WTC11 (cell line): Measurements from ENCODE around the gene FBXW10B. TPM values are rescaled to one million over a fixed set of nuclear protein-coding genes. Genes with fewer than 3 reads are reported as not detected.
"Not testable (repeated sequence)": the region's sequence is repeated elsewhere in the genome, so short reads cannot be mapped to it uniquely, and the experiment has no call there.

Source experiments
- ATAC-seq: fragments of 200-7000 bp; cut with Tn5 transposase; 2 replicates; pipeline ENCODE4 v1.10.0; 2021; ENCODE audit warnings: mild to moderate bottlenecking, moderate library complexity
- CTCF ChIA-PET: fragments of 300-600 bp; sonication (Branson Sonifier 250); formaldehyde crosslinking; loops from one replicate; lab custom pipeline; 2021; ENCODE audit warnings: antibody characterized with exemption; lab: Charles Lee
- POLR2A ChIA-PET: fragments of 350-600 bp; sonication (Branson Sonifier 250); formaldehyde crosslinking; loops from one replicate; lab custom pipeline; 2021; ENCODE audit warnings: antibody characterized with exemption; lab: Charles Lee
- DNase-seq: peaks from one replicate; pipeline ENCODE4 v3.0.0; 2021; ENCODE audit warnings: low spot score
- H3K27ac Mint-ChIP-seq: 2 replicates; pipeline ENCODE4 v1.8.0; 2021; ENCODE audit warnings: mixed read lengths
- H3K27me3 Mint-ChIP-seq: 2 replicates; pipeline ENCODE4 v1.8.0; 2021; ENCODE audit warnings: low read depth, mild to moderate bottlenecking, moderate library complexity, mixed read lengths
- H3K36me3 Mint-ChIP-seq: 2 replicates; pipeline ENCODE4 v1.8.0; 2021; ENCODE audit warnings: mixed read lengths
- H3K4me1 Mint-ChIP-seq: 2 replicates; pipeline ENCODE4 v1.8.0; 2022; ENCODE audit warnings: mixed read lengths
- H3K4me3 Mint-ChIP-seq: 2 replicates; pipeline ENCODE4 v1.8.0; 2021; ENCODE audit warnings: mild to moderate bottlenecking, moderate library complexity, mixed read lengths
- H3K9me3 Mint-ChIP-seq: 2 replicates; pipeline ENCODE4 v1.8.0; 2021; ENCODE audit warnings: mixed read lengths
- CREM ChIP-seq: sonication (generic); formaldehyde crosslinking; IDR thresholded peaks from 2 replicates; pipeline ENCODE4 v1.8.1; 2022; ENCODE audit warnings: mild to moderate bottlenecking, missing genetic modification reagents, moderate library complexity
- ESRRA ChIP-seq: sonication (generic); formaldehyde crosslinking; IDR thresholded peaks from 2 replicates; pipeline ENCODE4 v1.8.1; 2022; ENCODE audit warnings: mild to moderate bottlenecking, missing genetic modification reagents, borderline replicate concordance
- ETV6 ChIP-seq: sonication (generic); formaldehyde crosslinking; IDR thresholded peaks from 2 replicates; pipeline ENCODE4 v1.8.1; 2022; ENCODE audit warnings: mild to moderate bottlenecking, missing genetic modification reagents
- GABPB1 ChIP-seq: sonication (generic); formaldehyde crosslinking; IDR thresholded peaks from 2 replicates; pipeline ENCODE4 v1.8.1; 2023; ENCODE audit warnings: mild to moderate bottlenecking, missing genetic modification reagents
- GTF2I ChIP-seq: fragments of 250-450 bp; sonication (Bioruptor Pico); conservative IDR thresholded peaks from 2 replicates; pipeline ENCODE4 v1.4.0; 2021; ENCODE audit warnings: mild to moderate bottlenecking
- JAZF1 ChIP-seq: fragments of 250-450 bp; sonication (Bioruptor Pico); IDR thresholded peaks from 2 replicates; pipeline ENCODE4 v1.9.0; 2021; ENCODE audit warnings: moderate library complexity, mild to moderate bottlenecking, inconsistent platforms
- JUN ChIP-seq: sonication (generic); formaldehyde crosslinking; IDR thresholded peaks from 2 replicates; pipeline ENCODE4 v1.8.0; 2023; ENCODE audit warnings: mild to moderate bottlenecking, missing genetic modification reagents
- MYBL2 ChIP-seq: sonication (generic); formaldehyde crosslinking; IDR thresholded peaks from 2 replicates; pipeline ENCODE4 v1.8.1; 2023; ENCODE audit warnings: mild to moderate bottlenecking, moderate library complexity, missing genetic modification reagents
- NFYB ChIP-seq: sonication (generic); formaldehyde crosslinking; conservative IDR thresholded peaks from 2 replicates; pipeline ENCODE4 v1.8.0; 2022; ENCODE audit warnings: low read depth, missing genetic modification reagents
- NR3C1 ChIP-seq: sonication (generic); formaldehyde crosslinking; conservative IDR thresholded peaks from 2 replicates; pipeline ENCODE4 v1.8.1; 2023; ENCODE audit warnings: low read depth, mild to moderate bottlenecking, missing genetic modification reagents
- SMAD3 ChIP-seq: sonication (generic); formaldehyde crosslinking; IDR thresholded peaks from 2 replicates; pipeline ENCODE4 v1.8.0; 2022; ENCODE audit warnings: missing genetic modification reagents, mild to moderate bottlenecking, borderline replicate concordance
- SOX15 ChIP-seq: fragments of 250-450 bp; sonication (Bioruptor Pico); IDR thresholded peaks from 2 replicates; pipeline ENCODE4 v1.9.0; 2021; ENCODE audit warnings: mild to moderate bottlenecking
- STAT6 ChIP-seq: sonication (generic); formaldehyde crosslinking; conservative IDR thresholded peaks from 2 replicates; pipeline ENCODE4 v1.8.1; 2023; ENCODE audit warnings: mild to moderate bottlenecking, low read depth, missing genetic modification reagents, moderate library complexity
- TEAD1 ChIP-seq: sonication (generic); formaldehyde crosslinking; IDR thresholded peaks from 2 replicates; pipeline ENCODE4 v1.8.0; 2022; ENCODE audit warnings: mild to moderate bottlenecking, missing genetic modification reagents
- TP53 ChIP-seq: sonication (generic); formaldehyde crosslinking; IDR thresholded peaks from 2 replicates; pipeline ENCODE4 v1.8.1; 2023; ENCODE audit warnings: mild to moderate bottlenecking, missing genetic modification reagents
- ZNF121 ChIP-seq: sonication (generic); formaldehyde crosslinking; IDR thresholded peaks from 2 replicates; pipeline ENCODE4 v1.8.0; 2023; ENCODE audit warnings: missing genetic modification reagents
- ZNF138 ChIP-seq: sonication (generic); formaldehyde crosslinking; conservative IDR thresholded peaks from 2 replicates; pipeline ENCODE4 v1.8.1; 2022; ENCODE audit warnings: mild to moderate bottlenecking, moderate library complexity, missing genetic modification reagents
- ZNF317 ChIP-seq: sonication (generic); formaldehyde crosslinking; IDR thresholded peaks from 2 replicates; pipeline ENCODE4 v1.8.1; 2023; ENCODE audit warnings: low read depth, mild to moderate bottlenecking, moderate library complexity, missing genetic modification reagents, borderline replicate concordance
- ZNF423 ChIP-seq: fragments of 250-450 bp; sonication (Bioruptor Pico); IDR thresholded peaks from 2 replicates; pipeline ENCODE4 v2.1.2; 2022; ENCODE audit warnings: mild to moderate bottlenecking, moderate library complexity
- ZNF671 ChIP-seq: fragments of 250-450 bp; sonication (Bioruptor Pico); IDR thresholded peaks from 2 replicates; pipeline ENCODE4 v1.8.0; 2021; ENCODE audit warnings: mild to moderate bottlenecking
- total RNA-seq: library from RNA; stranded (reverse); gene quantifications from 3 replicates; pipeline ENCODE4 v1.2.3, GENCODE V29; 2021
- TF ChIP-seq, protein P1 (sequence below): sonication (generic); formaldehyde crosslinking; IDR thresholded peaks from 2 replicates; pipeline ENCODE4 v1.8.1; 2023; ENCODE audit warnings: mild to moderate bottlenecking, missing genetic modification reagents, moderate library complexity

FBXW10B gene
- total RNA-seq, 1 experiment from 2014 or later: 0.33 TPM

- TF ChIP-seq JAZF1 (CRISPR knock-in tag): no peak
- TF ChIP-seq ETV6 (CRISPR knock-in tag): no peak
- TF ChIP-seq NR3C1 (CRISPR knock-in tag): no peak
- TF ChIP-seq ZNF121 (CRISPR knock-in tag): no peak
- TF ChIP-seq, protein P1, sequence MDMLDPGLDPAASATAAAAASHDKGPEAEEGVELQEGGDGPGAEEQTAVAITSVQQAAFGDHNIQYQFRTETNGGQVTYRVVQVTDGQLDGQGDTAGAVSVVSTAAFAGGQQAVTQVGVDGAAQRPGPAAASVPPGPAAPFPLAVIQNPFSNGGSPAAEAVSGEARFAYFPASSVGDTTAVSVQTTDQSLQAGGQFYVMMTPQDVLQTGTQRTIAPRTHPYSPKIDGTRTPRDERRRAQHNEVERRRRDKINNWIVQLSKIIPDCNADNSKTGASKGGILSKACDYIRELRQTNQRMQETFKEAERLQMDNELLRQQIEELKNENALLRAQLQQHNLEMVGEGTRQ (CRISPR knock-in tag): no peak
- TF ChIP-seq ZNF671 (CRISPR knock-in tag): no peak
- TF ChIP-seq STAT6 (CRISPR knock-in tag): no peak
- no peak for TF ChIP-seq GABPB1 (CRISPR knock-in tag)
- TF ChIP-seq ESRRA (CRISPR knock-in tag): no peak
- no peak for TF ChIP-seq ZNF317 (CRISPR knock-in tag)
These were observed 38.4 kb upstream of the FBXW10B start (continued) for GRCh38 chr17:15657868-15658267.

- H3K4me3 Mint-ChIP-seq: no peak overlapping the region
- H3K4me1 Mint-ChIP-seq: peaks cover 37% of the 10 kb centered on the region
- no peak for TF ChIP-seq TEAD1 (CRISPR knock-in tag)
- no peak for TF ChIP-seq MYBL2 (CRISPR knock-in tag)
- TF ChIP-seq SMAD3 (CRISPR knock-in tag): no peak
- no peak for TF ChIP-seq CREM (CRISPR knock-in tag)
- TF ChIP-seq JUN: no peak
- TF ChIP-seq NFYB (CRISPR knock-in tag): no peak
- no peak for TF ChIP-seq ZNF138 (CRISPR knock-in tag)
- ATAC-seq: no peak
- no peaks in the 10 kb centered on the region for H3K27me3 Mint-ChIP-seq
- CTCF ChIA-PET: no interaction called here
- H3K36me3 Mint-ChIP-seq: peaks cover 24% of the 10 kb centered on the region
- no peaks in the 10 kb centered on the region for H3K9me3 Mint-ChIP-seq
- no peak overlapping the region; the same call in 1 of the 2 replicates for H3K27ac Mint-ChIP-seq
- DNase-seq: no peak
- POLR2A ChIA-PET: no interaction called here
These were observed 35.5 kb upstream of the FBXW10B start for GRCh38 chr17:15654886-15655561.

DNA sequence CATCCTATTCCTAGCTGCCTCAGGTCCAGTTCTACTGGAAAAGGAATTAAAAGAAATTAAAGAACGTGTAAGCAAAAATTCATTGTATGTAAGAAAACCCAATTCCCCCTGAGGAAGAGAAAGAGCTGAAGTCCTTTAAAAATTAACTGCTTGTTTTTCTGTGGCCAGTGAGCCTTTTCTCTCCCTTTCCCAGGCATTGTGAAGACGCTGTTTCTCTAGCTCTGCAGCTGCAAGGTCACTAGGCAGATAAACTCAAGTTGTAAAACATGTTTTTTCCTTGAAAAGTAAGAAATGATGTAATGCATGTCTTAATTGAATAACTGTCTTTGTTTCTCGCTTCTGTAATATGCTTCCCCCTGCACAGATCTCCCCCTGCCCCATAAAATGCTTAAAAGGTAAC, 34.9 kb upstream of the FBXW10B start:
- peaks cover 37% of the 10 kb centered on the region for H3K4me1 Mint-ChIP-seq
- DNase-seq, POLR2A ChIA-PET, H3K9me3 Mint-ChIP-seq, ATAC-seq, CTCF ChIA-PET, H3K4me3 Mint-ChIP-seq, H3K27me3 Mint-ChIP-seq: not testable (repeated sequence)
- H3K36me3 Mint-ChIP-seq: peaks cover 24% of the 10 kb centered on the region
- peak overlapping the region; percentile 16 for H3K27ac Mint-ChIP-seq

DNA sequence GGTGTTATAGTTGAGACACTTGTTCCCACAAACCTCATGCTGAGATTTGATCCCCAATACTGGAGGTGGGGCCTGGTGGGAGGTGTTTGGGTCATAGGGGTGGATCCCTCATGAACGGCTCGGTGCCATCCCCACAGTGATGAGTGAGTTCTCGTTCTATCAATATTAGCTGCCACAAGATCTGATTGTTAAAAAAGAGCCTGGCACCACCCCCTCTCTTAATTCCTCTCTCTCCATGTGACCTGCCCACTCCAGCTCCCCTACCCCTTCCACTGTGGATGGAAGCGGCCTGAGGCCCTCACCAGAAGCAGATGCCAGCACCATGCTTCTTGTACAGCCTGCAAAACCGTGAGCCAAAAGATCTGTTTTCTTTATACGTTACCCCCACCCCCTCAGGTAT, 33.5 kb upstream of the FBXW10B start:
- Mint-ChIP-seq H3K36me3 (peaks cover 20% of the 10 kb centered on the region), H3K27ac (peak overlapping the region; percentile 64), H3K4me1 (peaks cover 37% of the 10 kb centered on the region)
- no peak for ATAC-seq
- no peak for TF ChIP-seq SOX15
- TF ChIP-seq GTF2I (CRISPR knock-in tag): no peak
- no peak for TF ChIP-seq MYBL2 (CRISPR knock-in tag)
- TF ChIP-seq TP53: no peak
- no peak for TF ChIP-seq ZNF423
- TF ChIP-seq, all 79 proteins: peak for 0
- H3K4me3 Mint-ChIP-seq: no peak overlapping the region
- no peaks in the 10 kb centered on the region for H3K9me3 Mint-ChIP-seq
- ChIA-PET CTCF (no interaction called here), POLR2A (no interaction called here)
- DNase-seq: no peak
- H3K27me3 Mint-ChIP-seq: no peaks in the 10 kb centered on the region
